Activated CD4-positive, alpha-beta memory T cell treated with anti-CD3 and anti-CD28 coated beads for 36 hours (primary cell): ENCODE measurements around the gene RIN3. TPM values are rescaled to one million over a fixed set of nuclear protein-coding genes. Genes with fewer than 3 reads are reported as not detected.

Experiments
- CTCF ChIA-PET: fragments of 350-600 bp; sonication (Branson Sonifier 250); formaldehyde crosslinking; loops from one replicate; lab custom pipeline; 2021; ENCODE audit warnings: antibody characterized with exemption, inconsistent platforms; lab: Charles Lee
- POLR2A ChIA-PET: fragments of 350-600 bp; sonication (Branson Sonifier 250); formaldehyde crosslinking; loops from one replicate; lab custom pipeline; 2021; ENCODE audit warnings: antibody characterized with exemption; lab: Charles Lee
- DNase-seq: peaks from one replicate; pipeline ENCODE4 v3.0.0-alpha.2; 2020
- H3K27ac Mint-ChIP-seq: one replicate; pipeline ENCODE4 v1.8.0; 2021; ENCODE audit warnings: mixed read lengths
- H3K27me3 Mint-ChIP-seq: one replicate; pipeline ENCODE4 v1.8.0; 2021; ENCODE audit warnings: mixed read lengths
- H3K36me3 Mint-ChIP-seq: one replicate; pipeline ENCODE4 v1.8.0; 2021; ENCODE audit warnings: mixed read lengths
- H3K4me1 Mint-ChIP-seq: one replicate; pipeline ENCODE4 v1.8.0; 2021; ENCODE audit warnings: low read depth, mixed read lengths
- H3K4me3 Mint-ChIP-seq: one replicate; pipeline ENCODE4 v1.8.0; 2021; ENCODE audit warnings: mild to moderate bottlenecking, mixed read lengths
- H3K9me3 Mint-ChIP-seq: one replicate; pipeline ENCODE4 v1.8.0; 2021; ENCODE audit warnings: mixed read lengths
- intact Hi-C: fragments of 100-400 bp; cut with micrococcal nuclease; formaldehyde crosslinking; loops from one replicate; pipeline ENCODE4 v1.15.1; 2023
- total RNA-seq, 2 experiments: library from RNA; stranded (reverse); gene quantifications; one replicate each; pipeline ENCODE4 v1.2.3, GENCODE V29; 2021

Gene RIN3
- total RNA-seq, 2 experiments from 2014 or later, result 17.5 to 18.8 TPM

GRCh38 chr14:92587700-92588085 is 74.1 kb downstream of the RIN3 start:
- POLR2A ChIA-PET, result interaction anchor here (0.6 to 1.7 kb wide), 2 partner anchors 21 to 189 kb away, joined by 3 to 4 read pairs; no protein-coding TSS in a partner anchor
- intact Hi-C loops, result loop anchor here (2.0 to 5.0 kb wide), 3 partner anchors 35 to 247 kb away; no protein-coding TSS in a partner anchor
- H3K4me1 Mint-ChIP-seq, result peaks cover 62% of the 10 kb centered on the region
- no peaks in the 10 kb centered on the region for H3K36me3 Mint-ChIP-seq
- CTCF ChIA-PET, result interaction anchor here (1.1 kb wide), 1 partner anchor 12 kb away, joined by 5 read pairs; no protein-coding TSS in a partner anchor
- H3K27ac Mint-ChIP-seq, result no peak overlapping the region
- H3K9me3 Mint-ChIP-seq, result no peaks in the 10 kb centered on the region
- no peak overlapping the region for H3K4me3 Mint-ChIP-seq
- no peaks in the 10 kb centered on the region for H3K27me3 Mint-ChIP-seq
- no peak for DNase-seq

GRCh38 chr14:92589213-92589852 is 75.8 kb downstream of the RIN3 start:
- Mint-ChIP-seq H3K9me3 (no peaks in the 10 kb centered on the region), H3K27me3 (no peaks in the 10 kb centered on the region), H3K4me1 (peaks cover 52% of the 10 kb centered on the region), H3K36me3 (no peaks in the 10 kb centered on the region), H3K4me3 (no peak overlapping the region), H3K27ac (no peak overlapping the region)
- DNase-seq, result no peak
- POLR2A ChIA-PET, result no interaction called here
- intact Hi-C loops, result loop anchor here (5.0 kb wide), 1 partner anchor 37 kb away; no protein-coding TSS in a partner anchor
- CTCF ChIA-PET, result interaction anchor here (0.7 to 2.5 kb wide), 6 partner anchors 14 to 94 kb away, joined by 3 to 11 read pairs (median 4); no protein-coding TSS in a partner anchor

GRCh38 chr14:92590176-92590575 is 76.6 kb downstream of the RIN3 start:
- intact Hi-C loops, result no loop called here
- Mint-ChIP-seq H3K4me3 (no peak overlapping the region), H3K36me3 (no peaks in the 10 kb centered on the region), H3K4me1 (peaks cover 44% of the 10 kb centered on the region), H3K9me3 (no peaks in the 10 kb centered on the region), H3K27ac (no peak overlapping the region), H3K27me3 (no peaks in the 10 kb centered on the region)
- CTCF ChIA-PET, result interaction anchor here (0.7 to 2.5 kb wide), 3 partner anchors 23 to 190 kb away, joined by 3 to 11 read pairs (median 3); no protein-coding TSS in a partner anchor
- DNase-seq, result no peak
- POLR2A ChIA-PET, result interaction anchor here (0.9 kb wide), 1 partner anchor 27 kb away, joined by 3 read pairs; no protein-coding TSS in a partner anchor

- intact Hi-C loops, result no loop called here
- no peak for DNase-seq
- no peak overlapping the region for H3K4me3 Mint-ChIP-seq
- no peaks in the 10 kb centered on the region for H3K36me3 Mint-ChIP-seq
- no peaks in the 10 kb centered on the region for H3K9me3 Mint-ChIP-seq
- peaks cover 36% of the 10 kb centered on the region for H3K4me1 Mint-ChIP-seq
- H3K27ac Mint-ChIP-seq, result no peak overlapping the region
- no peaks in the 10 kb centered on the region for H3K27me3 Mint-ChIP-seq
- ChIA-PET CTCF (interaction anchor here (1.2 kb wide), 1 partner anchor 92 kb away, joined by 3 read pairs; no protein-coding TSS in a partner anchor), POLR2A (no interaction called here)
Measured at GRCh38 chr14:92590941-92591340, 77.4 kb downstream of the RIN3 start.

- intact Hi-C loops, result no loop called here
- H3K27me3 Mint-ChIP-seq, result no peaks in the 10 kb centered on the region
- H3K4me1 Mint-ChIP-seq, result peaks cover 32% of the 10 kb centered on the region
Measured at GRCh38 chr14:92591346-92591745, 77.8 kb downstream of the RIN3 start.

GRCh38 chr14:92595267-92595666 is 81.7 kb downstream of the RIN3 start:
- intact Hi-C loops, result no loop called here
- Mint-ChIP-seq H3K36me3 (no peaks in the 10 kb centered on the region), H3K4me1 (peaks cover 7% of the 10 kb centered on the region), H3K9me3 (no peaks in the 10 kb centered on the region), H3K27ac (no peak overlapping the region), H3K27me3 (no peaks in the 10 kb centered on the region), H3K4me3 (no peak overlapping the region)
- POLR2A ChIA-PET, result no interaction called here
- DNase-seq, result no peak
- CTCF ChIA-PET, result interaction anchor here (1.1 kb wide), 1 partner anchor 19 kb away, joined by 4 read pairs; no protein-coding TSS in a partner anchor

More at GRCh38 chr14:92591346-92591745, 77.8 kb downstream of the RIN3 start:
- H3K36me3 Mint-ChIP-seq, result no peaks in the 10 kb centered on the region
- H3K9me3 Mint-ChIP-seq, result no peaks in the 10 kb centered on the region
- H3K4me3 Mint-ChIP-seq, result no peak overlapping the region
- ChIA-PET POLR2A (no interaction called here), CTCF (no interaction called here)
- DNase-seq, result no peak
- H3K27ac Mint-ChIP-seq, result no peak overlapping the region

GRCh38 chr14:92596331-92596907 is 82.8 kb downstream of the RIN3 start:
- peaks cover 2% of the 10 kb centered on the region for H3K4me1 Mint-ChIP-seq
- intact Hi-C loops, result no loop called here
- no peak for DNase-seq
- CTCF ChIA-PET, result interaction anchor here (1.2 to 2.4 kb wide), 2 partner anchors 17 to 84 kb away, joined by 4 to 10 read pairs; no protein-coding TSS in a partner anchor
- no peaks in the 10 kb centered on the region for H3K27me3 Mint-ChIP-seq
- POLR2A ChIA-PET, result no interaction called here
- no peaks in the 10 kb centered on the region for H3K36me3 Mint-ChIP-seq
- H3K9me3 Mint-ChIP-seq, result no peaks in the 10 kb centered on the region
- no peak overlapping the region for H3K4me3 Mint-ChIP-seq
- H3K27ac Mint-ChIP-seq, result no peak overlapping the region

- H3K4me3 Mint-ChIP-seq, result no peak overlapping the region
- no peak overlapping the region for H3K27ac Mint-ChIP-seq
- H3K4me1 Mint-ChIP-seq, result peaks cover 3% of the 10 kb centered on the region
- no peak for DNase-seq
- no peaks in the 10 kb centered on the region for H3K27me3 Mint-ChIP-seq
- ChIA-PET CTCF (interaction anchor here (2.1 to 2.4 kb wide), 2 partner anchors 15 kb away, joined by 4 to 10 read pairs; no protein-coding TSS in a partner anchor), POLR2A (no interaction called here)
- no peaks in the 10 kb centered on the region for H3K9me3 Mint-ChIP-seq
- no peaks in the 10 kb centered on the region for H3K36me3 Mint-ChIP-seq
- intact Hi-C loops, result no loop called here
Measured at GRCh38 chr14:92597906-92598905, 84.6 kb downstream of the RIN3 start.

GRCh38 chr14:92599811-92600210 is 86.2 kb downstream of the RIN3 start:
- no peaks in the 10 kb centered on the region for H3K36me3 Mint-ChIP-seq
- peaks cover 5% of the 10 kb centered on the region for H3K4me1 Mint-ChIP-seq
- H3K27me3 Mint-ChIP-seq, result no peaks in the 10 kb centered on the region
- H3K4me3 Mint-ChIP-seq, result no peak overlapping the region
- no peak for DNase-seq
- CTCF ChIA-PET, result interaction anchor here (0.6 to 2.1 kb wide), 2 partner anchors 14 to 455 kb away, joined by 3 to 4 read pairs; no protein-coding TSS in a partner anchor
- POLR2A ChIA-PET, result no interaction called here
- no peaks in the 10 kb centered on the region for H3K9me3 Mint-ChIP-seq
- H3K27ac Mint-ChIP-seq, result no peak overlapping the region
- intact Hi-C loops, result loop anchor here (5.0 kb wide), 1 partner anchor 43 kb away; no protein-coding TSS in a partner anchor

- intact Hi-C loops, result loop anchor here (5.0 kb wide), 1 partner anchor 43 kb away; no protein-coding TSS in a partner anchor
- Mint-ChIP-seq H3K4me3 (no peak overlapping the region), H3K27ac (no peak overlapping the region), H3K9me3 (no peaks in the 10 kb centered on the region), H3K27me3 (no peaks in the 10 kb centered on the region), H3K4me1 (peaks cover 5% of the 10 kb centered on the region), H3K36me3 (no peaks in the 10 kb centered on the region)
- ChIA-PET POLR2A (no interaction called here), CTCF (interaction anchor here (0.7 to 2.1 kb wide), 2 partner anchors 13 kb away, joined by 3 to 4 read pairs; no protein-coding TSS in a partner anchor)
- no peak for DNase-seq
Measured at GRCh38 chr14:92600318-92601053, 86.9 kb downstream of the RIN3 start.
